ENCODE measurements around the gene UQCRC2.
"Not testable (repeated sequence)": the region's sequence is repeated elsewhere in the genome, so short reads cannot be mapped to it uniquely, and the experiment has no call there.

Gene UQCRC2

GRCh38 chr16:21984062-21984461 lies 30.9 kb downstream of the UQCRC2 start:
- no peak for DNase-seq

- DNase-seq: no peak
Observed at GRCh38 chr16:21985524-21985923, 32.4 kb downstream of the UQCRC2 start.

- DNase-seq: no peak
Observed at GRCh38 chr16:21986692-21987246, 33.6 kb downstream of the UQCRC2 start.

- no peak for DNase-seq
Observed at GRCh38 chr16:21987498-21987897, 34.3 kb downstream of the UQCRC2 start.

GRCh38 chr16:21989133-21989532 lies 36.0 kb downstream of the UQCRC2 start:
- no peak for DNase-seq

GRCh38 chr16:21989751-21990150 lies 36.6 kb downstream of the UQCRC2 start:
- no peak for DNase-seq

GRCh38 chr16:21990381-21990944 lies 37.3 kb downstream of the UQCRC2 start:
- no peak for DNase-seq

GRCh38 chr16:21991621-21992020 lies 38.5 kb downstream of the UQCRC2 start:
- no peak for DNase-seq

GRCh38 chr16:21994856-21995465 lies 41.8 kb downstream of the UQCRC2 start:
- DNase-seq: no peak

GRCh38 chr16:21996923-21997696 lies 43.9 kb downstream of the UQCRC2 start:
- DNase-seq: no peak

- DNase-seq: no peak
Observed at GRCh38 chr16:21997697-21998480, 44.7 kb downstream of the UQCRC2 start.

GRCh38 chr16:22001591-22001990 lies 48.4 kb downstream of the UQCRC2 start:
- no peak for DNase-seq

- not testable (repeated sequence) for DNase-seq
Observed at GRCh38 chr16:22002047-22002446, 48.9 kb downstream of the UQCRC2 start.

- no peak for DNase-seq
Observed at GRCh38 chr16:22003195-22003594, 50.0 kb downstream of the UQCRC2 start.

GRCh38 chr16:22004341-22004740 lies 51.2 kb downstream of the UQCRC2 start:
- DNase-seq: no peak

- no peak for DNase-seq
Observed at GRCh38 chr16:22005746-22006145, 52.6 kb downstream of the UQCRC2 start.

- no peak for DNase-seq
Observed at GRCh38 chr16:22006636-22007035, 53.5 kb downstream of the UQCRC2 start.

- DNase-seq: no peak
Observed at GRCh38 chr16:22007159-22007508, 54.0 kb downstream of the UQCRC2 start.

GRCh38 chr16:22007509-22008214 lies 54.5 kb downstream of the UQCRC2 start, which contains the start of gene MOSMO:
TSS of gene MOSMO (plus strand) at chr16:22008111. CDS start at chr16:22008302, 191 bp downstream.
- DNase-seq: peak; percentile 60 to 77

GRCh38 chr16:22008215-22009059 lies 55.3 kb downstream of the UQCRC2 start:
- peak in 1 of 2 experiments; percentile 13 for DNase-seq

- DNase-seq: no peak
Observed at GRCh38 chr16:22010902-22011301, 57.7 kb downstream of the UQCRC2 start.

All from stimulated activated CD4-positive, alpha-beta T cell treated with anti-CD3 and anti-CD28 coated beads, Interleukin-4, amount 100 ng/mL, for 4 hours (primary cell).